Mucosa of gallbladder (tissue), 1 donor: ENCODE results near the gene SYTL5. TPM values are rescaled to one million over a fixed set of nuclear protein-coding genes. Genes with fewer than 3 reads are reported as not detected.

Experiments used
- DNase-seq: peaks from one replicate; pipeline ENCODE4 v3.0.0-alpha.2; 2020; ENCODE audit warnings: low spot score
- total RNA-seq: library from RNA; stranded (reverse); gene quantifications from one replicate; pipeline ENCODE4 v1.2.1, GENCODE V29; 2021
- donor health status: DM: no; HTN: no; CAD: no.

Gene SYTL5
- total RNA-seq, 1 donor from 2014 or later, result 3.1 TPM

GRCh38 chrX:38138157-38138891 is 132.0 kb downstream of the SYTL5 start:
- DNase-seq, result no peak

- DNase-seq, result no peak
These were observed 132.5 kb downstream of the SYTL5 start for GRCh38 chrX:38138900-38139299.

- DNase-seq, result no peak
These were observed 136.3 kb downstream of the SYTL5 start for GRCh38 chrX:38142610-38143009.

GRCh38 chrX:38149016-38149415 is 142.7 kb downstream of the SYTL5 start:
- DNase-seq, result no peak

- no peak for DNase-seq
These were observed 144.6 kb downstream of the SYTL5 start for GRCh38 chrX:38150993-38151392.

- DNase-seq, result no peak
These were observed 145.1 kb downstream of the SYTL5 start for GRCh38 chrX:38151441-38151840.

GRCh38 chrX:38154340-38154739 is 148.0 kb downstream of the SYTL5 start:
- no peak for DNase-seq

GRCh38 chrX:38154818-38155217 is 148.5 kb downstream of the SYTL5 start:
- DNase-seq, result no peak

- no peak for DNase-seq
These were observed 150.5 kb downstream of the SYTL5 start for GRCh38 chrX:38156838-38157237.

GRCh38 chrX:38163193-38163592 is 156.8 kb downstream of the SYTL5 start:
- no peak for DNase-seq

- no peak for DNase-seq
These were observed 158.7 kb downstream of the SYTL5 start for GRCh38 chrX:38165023-38165422.

- DNase-seq, result no peak
These were observed 160.2 kb downstream of the SYTL5 start for GRCh38 chrX:38166478-38167083.

GRCh38 chrX:38170556-38170955 is 164.2 kb downstream of the SYTL5 start:
- DNase-seq, result no peak

- DNase-seq, result no peak
These were observed 166.2 kb downstream of the SYTL5 start for GRCh38 chrX:38172596-38172995.

GRCh38 chrX:38175139-38175538 is 168.8 kb downstream of the SYTL5 start:
- DNase-seq, result peak; percentile 15

GRCh38 chrX:38178396-38178795 is 172.0 kb downstream of the SYTL5 start:
- DNase-seq, result no peak

Other genes with a start within 250 kb of the SYTL5 start
- 41.8 TPM for gene CYBB, start 226.5 kb upstream of the SYTL5 start, total RNA-seq
- gene DYNLT3, start 159.0 kb upstream of the SYTL5 start, total RNA-seq, result 65.8 TPM
- gene SRPX, start 214.3 kb downstream of the SYTL5 start, total RNA-seq, result 59.5 TPM